SK-N-SH (cell line): ENCODE results near the gene CFTR. TPM values are rescaled to one million over a fixed set of nuclear protein-coding genes. Genes with fewer than 3 reads are reported as not detected.

Experiments used
- CTCF ChIA-PET: fragments of 300-600, 350-600 bp; formaldehyde crosslinking; extraction: SDS; loops from one replicate; lab custom pipeline; 2021; lab: Yijun Ruan, JAX
- POLR2A ChIA-PET: fragments of 350-600 bp; sonication (Branson Sonifier 250); formaldehyde crosslinking; extraction: SDS; loops from one replicate; lab custom pipeline; 2020; ENCODE audit warnings: antibody characterized with exemption, inconsistent platforms; lab: Yijun Ruan, JAX
- DNase-seq: peaks from one replicate; pipeline ENCODE4 v3.0.0; 2012
- H2AFZ ChIP-seq: fragments of 200-600 bp; sonication (generic); 2 replicates; pipeline ENCODE4 v1.8.1; 2016; ENCODE audit warnings: antibody characterized with exemption, mild to moderate bottlenecking, low read depth
- H3F3A ChIP-seq: fragments of 200-600 bp; sonication (generic); replicated peaks from 2 replicates; pipeline ENCODE3; 2016; ENCODE audit warnings: antibody characterized with exemption, mild to moderate bottlenecking; ENCODE audit not compliant: insufficient read depth
- H3K27ac ChIP-seq, 2 experiments: fragments of 200-500 bp in 1 of 2; fragments of 200-600 bp in 1 of 2; sonication (Bioruptor generic) in 1 of 2; sonication (generic), shearing (Covaris generic) in 1 of 2; 2 replicates each; pipeline versions ENCODE4 v1.5.1 to v1.6.1; 2014 to 2016; ENCODE audit warnings: low read depth in 2 of 2, inconsistent platforms in 1 of 2, low read length in 1 of 2, mild to moderate bottlenecking in 1 of 2, mixed read lengths in 1 of 2
- H3K27me3 ChIP-seq: fragments of 200-600 bp; sonication (generic), shearing (Covaris generic); 2 replicates; pipeline ENCODE4 v1.6.1; 2016; ENCODE audit warnings: mixed run types; ENCODE audit not compliant: insufficient read depth
- H3K36me3 ChIP-seq, 2 experiments: fragments of 200-500 bp in 1 of 2; fragments of 200-600 bp in 1 of 2; sonication (Bioruptor generic) in 1 of 2; sonication (generic) in 1 of 2; replicated peaks in 1 of 2; 2 replicates each; pipeline versions ENCODE3 to v1.5.1; 2014 to 2016; ENCODE audit warnings: low read length in 1 of 2, mild to moderate bottlenecking in 1 of 2; ENCODE audit not compliant: insufficient read depth in 2 of 2, control insufficient read depth in 1 of 2
- H3K4me1 ChIP-seq, 2 experiments: fragments of 200-500 bp in 1 of 2; fragments of 200-600 bp in 1 of 2; sonication (Bioruptor generic) in 1 of 2; sonication (generic), shearing (Covaris generic) in 1 of 2; 2 replicates each; pipeline versions ENCODE4 v1.5.1 to v1.6.1; 2014 to 2016; ENCODE audit warnings: low read depth in 1 of 2, low read length in 1 of 2, mixed run types in 1 of 2; ENCODE audit not compliant: insufficient read depth in 2 of 2, control insufficient read depth in 1 of 2
- H3K4me2 ChIP-seq: fragments of 200-600 bp; sonication (generic), shearing (Covaris generic); 2 replicates; pipeline ENCODE4 v1.6.1; 2017; ENCODE audit warnings: mixed run types
- H3K4me3 ChIP-seq, 2 experiments: fragments of 200-500 bp in 1 of 2; fragments of 200-600 bp in 1 of 2; sonication (Bioruptor generic) in 1 of 2; sonication (generic), shearing (Covaris generic) in 1 of 2; 2 replicates each; pipeline versions ENCODE4 v1.5.1 to v1.8.1; 2014 to 2016; ENCODE audit warnings: low read depth in 2 of 2, inconsistent platforms in 1 of 2, low read length in 1 of 2, mild to moderate bottlenecking in 1 of 2, mixed read lengths in 1 of 2, moderate library complexity in 1 of 2
- H3K79me2 ChIP-seq: fragments of 200-600 bp; sonication (generic); 2 replicates; pipeline ENCODE4 v1.8.1; 2017; ENCODE audit warnings: mild to moderate bottlenecking; ENCODE audit not compliant: insufficient read depth
- H3K9ac ChIP-seq: fragments of 200-600 bp; sonication (generic); 2 replicates; pipeline ENCODE4 v1.6.1; 2017; ENCODE audit warnings: mixed run types
- H3K9me2 ChIP-seq: fragments of 200-600 bp; sonication (generic); 2 replicates; pipeline ENCODE4 v1.6.1; 2017; ENCODE audit warnings: mixed run types
- H3K9me3 ChIP-seq: fragments of 200-600 bp; sonication (generic); 2 replicates; pipeline ENCODE4 v1.6.1; 2017; ENCODE audit warnings: mixed run types, mild to moderate bottlenecking, moderate library complexity
- H4K20me1 ChIP-seq: fragments of 200-600 bp; sonication (generic); 2 replicates; pipeline ENCODE4 v1.6.1; 2017; ENCODE audit warnings: mild to moderate bottlenecking, mixed run types; ENCODE audit not compliant: insufficient read depth
- EZH2phosphoT487 ChIP-seq: fragments of 200-600 bp; sonication (generic); IDR thresholded peaks from 2 replicates; pipeline ENCODE4 v1.6.1; 2017; ENCODE audit warnings: low read depth, mixed run types, mild to moderate bottlenecking, antibody characterized with exemption, moderate library complexity, borderline replicate concordance
- FOSL2 ChIP-seq: IDR thresholded peaks from 2 replicates; pipeline ENCODE4 v1.4.0; 2012; ENCODE audit warnings: low read depth, mild to moderate bottlenecking, moderate library complexity, borderline replicate concordance
- FOXJ3 ChIP-seq: sonication (generic); formaldehyde crosslinking; IDR thresholded peaks from 2 replicates; pipeline ENCODE4 v1.5.1; 2020; ENCODE audit warnings: mild to moderate bottlenecking, missing genetic modification reagents
- GABPA ChIP-seq: IDR thresholded peaks from 2 replicates; pipeline ENCODE4 v1.4.0; 2012; ENCODE audit warnings: low read depth, mild to moderate bottlenecking
- MEF2A ChIP-seq: IDR thresholded peaks from 2 replicates; pipeline ENCODE4 v1.4.0; 2012; ENCODE audit warnings: low read depth, borderline replicate concordance
- NFIC ChIP-seq: IDR thresholded peaks from 2 replicates; pipeline ENCODE4 v1.4.0; 2012; ENCODE audit warnings: borderline replicate concordance
- NRF1 ChIP-seq: IDR thresholded peaks from 2 replicates; pipeline ENCODE4 v1.6.1; 2012; ENCODE audit warnings: low read depth, mild to moderate bottlenecking, low read length
- POLR2AphosphoS5 ChIP-seq: IDR thresholded peaks from 2 replicates; pipeline ENCODE4 v1.6.1; 2012; ENCODE audit warnings: low read depth, low read length
- RAD21 ChIP-seq: IDR thresholded peaks from 2 replicates; pipeline ENCODE4 v1.6.1; 2012; ENCODE audit warnings: mild to moderate bottlenecking, low read length
- RFX5 ChIP-seq: IDR thresholded peaks from 2 replicates; pipeline ENCODE4 v1.6.1; 2012; ENCODE audit warnings: mild to moderate bottlenecking, improper control_type of control experiment, low read length
- SMC3 ChIP-seq: IDR thresholded peaks from 2 replicates; pipeline ENCODE4 v1.6.1; 2012; ENCODE audit warnings: low read depth, low read length, improper control_type of control experiment
- TAF1 ChIP-seq: IDR thresholded peaks from 2 replicates; pipeline ENCODE4 v1.6.1; 2012; ENCODE audit warnings: low read depth, mild to moderate bottlenecking, low read length, moderate library complexity, borderline replicate concordance
- TCF12 ChIP-seq: IDR thresholded peaks from 2 replicates; pipeline ENCODE4 v1.4.0; 2012
- TEAD4 ChIP-seq: IDR thresholded peaks from 2 replicates; pipeline ENCODE4 v1.4.0; 2012; ENCODE audit warnings: mild to moderate bottlenecking, borderline replicate concordance; ENCODE audit not compliant: insufficient read depth
- WGBS: methylation state at CpG from one replicate; pipeline ENCODE4 v1.1.6; 2017; ENCODE audit warnings: low lambda C conversion rate; 5-methylcytosine and 5-hydroxymethylcytosine counted together
- polyA plus RNA-seq, 3 experiments: library from polyadenylated mRNA; depleted of rRNA; stranded (reverse); fragments of >200 nt; gene quantifications; 2 replicates each; pipeline ENCODE4 v1.2.3, GENCODE V29; 2012
- TF ChIP-seq, protein P1 (sequence below): IDR thresholded peaks from 2 replicates; pipeline ENCODE4 v1.4.0; 2012; ENCODE audit warnings: low read depth, borderline replicate concordance
- TF ChIP-seq, protein P2 (sequence below): IDR thresholded peaks from 2 replicates; pipeline ENCODE4 v1.4.0; 2012; ENCODE audit warnings: low read depth, borderline replicate concordance
- TF ChIP-seq, protein P3 (sequence below): fragments of 150-350 bp; IDR thresholded peaks from 2 replicates; pipeline ENCODE4 v1.6.1; 2017; ENCODE audit warnings: antibody characterized with exemption, low read length, low read depth, borderline replicate concordance

Gene CFTR
- polyA plus RNA-seq, 1 of the 3 experiments (the other 2 are of a cell fraction) = not detected

DNA sequence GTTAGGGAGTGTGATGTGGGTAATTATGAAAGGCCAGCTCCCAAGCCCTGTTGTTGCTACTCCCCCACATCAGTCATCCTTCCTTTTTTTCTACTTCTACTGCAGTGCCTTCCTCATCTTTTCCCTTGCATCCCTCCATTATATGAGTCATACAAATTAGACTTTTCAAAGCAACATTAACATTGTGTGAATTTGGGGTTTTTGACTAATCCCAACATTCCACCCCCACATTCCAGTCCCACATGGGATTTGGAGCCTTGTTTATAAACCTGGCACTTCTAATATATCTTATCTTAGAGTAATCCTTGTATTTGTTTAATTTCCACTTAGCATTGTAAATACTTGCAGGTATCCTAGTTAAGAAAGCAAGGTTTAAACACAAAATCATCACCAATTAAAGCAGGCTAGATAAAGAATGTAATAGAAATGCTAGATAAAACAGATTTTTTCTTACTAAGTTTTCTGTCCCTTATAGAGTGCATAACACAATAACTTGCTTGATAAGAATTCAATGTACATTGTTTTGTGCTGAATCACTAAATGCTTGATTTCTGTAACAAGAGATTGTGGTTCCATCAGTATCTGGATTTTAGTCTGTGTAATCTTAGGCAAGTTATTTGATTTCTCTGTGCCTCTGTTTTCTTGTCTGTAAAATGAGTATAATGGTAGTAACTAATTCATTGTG is 165.8 kb downstream of the CFTR start:
- H3K79me2 ChIP-seq = no peaks in the 10 kb centered on the region
- no peaks in the 10 kb centered on the region for H3K9me3 ChIP-seq
- H3K9ac ChIP-seq = no peak overlapping the region
- no peaks in the 10 kb centered on the region for H3K36me3 ChIP-seq
- no peak overlapping the region for H3K27ac ChIP-seq
- ChIA-PET CTCF (interaction anchor here (1.4 kb wide), 1 partner anchor 70 kb away, joined by 5 read pairs; no protein-coding TSS in a partner anchor), POLR2A (no interaction called here)
- peaks cover 9% of the 10 kb centered on the region for H3F3A ChIP-seq
- DNase-seq = no peak
- no peak overlapping the region for H3K4me3 ChIP-seq
- H3K9me2 ChIP-seq = no peaks in the 10 kb centered on the region
- H3K4me2 ChIP-seq = no peak overlapping the region
- H3K27me3 ChIP-seq = no peaks in the 10 kb centered on the region
- H2AFZ ChIP-seq = no peak overlapping the region
- no peaks in the 10 kb centered on the region for H4K20me1 ChIP-seq
- TF ChIP-seq TCF12 (no peak), GABPA (no peak), EZH2phosphoT487 (no peak), MEF2A (no peak), NFIC (no peak), TAF1 (no peak), POLR2AphosphoS5 (no peak), NRF1 (no peak), FOXJ3 (CRISPR knock-in tag) (no peak), SMC3 (no peak)
- TF ChIP-seq, protein P1, sequence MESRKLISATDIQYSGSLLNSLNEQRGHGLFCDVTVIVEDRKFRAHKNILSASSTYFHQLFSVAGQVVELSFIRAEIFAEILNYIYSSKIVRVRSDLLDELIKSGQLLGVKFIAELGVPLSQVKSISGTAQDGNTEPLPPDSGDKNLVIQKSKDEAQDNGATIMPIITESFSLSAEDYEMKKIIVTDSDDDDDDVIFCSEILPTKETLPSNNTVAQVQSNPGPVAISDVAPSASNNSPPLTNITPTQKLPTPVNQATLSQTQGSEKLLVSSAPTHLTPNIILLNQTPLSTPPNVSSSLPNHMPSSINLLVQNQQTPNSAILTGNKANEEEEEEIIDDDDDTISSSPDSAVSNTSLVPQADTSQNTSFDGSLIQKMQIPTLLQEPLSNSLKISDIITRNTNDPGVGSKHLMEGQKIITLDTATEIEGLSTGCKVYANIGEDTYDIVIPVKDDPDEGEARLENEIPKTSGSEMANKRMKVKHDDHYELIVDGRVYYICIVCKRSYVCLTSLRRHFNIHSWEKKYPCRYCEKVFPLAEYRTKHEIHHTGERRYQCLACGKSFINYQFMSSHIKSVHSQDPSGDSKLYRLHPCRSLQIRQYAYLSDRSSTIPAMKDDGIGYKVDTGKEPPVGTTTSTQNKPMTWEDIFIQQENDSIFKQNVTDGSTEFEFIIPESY = no peak
- TF ChIP-seq, all 33 proteins: peak for 0
- H3K4me1 ChIP-seq = 0 out of 4 replicates have a peak, but pooled peaks cover 0 to 4% of the 10 kb centered on the region in 2 experiments

DNA sequence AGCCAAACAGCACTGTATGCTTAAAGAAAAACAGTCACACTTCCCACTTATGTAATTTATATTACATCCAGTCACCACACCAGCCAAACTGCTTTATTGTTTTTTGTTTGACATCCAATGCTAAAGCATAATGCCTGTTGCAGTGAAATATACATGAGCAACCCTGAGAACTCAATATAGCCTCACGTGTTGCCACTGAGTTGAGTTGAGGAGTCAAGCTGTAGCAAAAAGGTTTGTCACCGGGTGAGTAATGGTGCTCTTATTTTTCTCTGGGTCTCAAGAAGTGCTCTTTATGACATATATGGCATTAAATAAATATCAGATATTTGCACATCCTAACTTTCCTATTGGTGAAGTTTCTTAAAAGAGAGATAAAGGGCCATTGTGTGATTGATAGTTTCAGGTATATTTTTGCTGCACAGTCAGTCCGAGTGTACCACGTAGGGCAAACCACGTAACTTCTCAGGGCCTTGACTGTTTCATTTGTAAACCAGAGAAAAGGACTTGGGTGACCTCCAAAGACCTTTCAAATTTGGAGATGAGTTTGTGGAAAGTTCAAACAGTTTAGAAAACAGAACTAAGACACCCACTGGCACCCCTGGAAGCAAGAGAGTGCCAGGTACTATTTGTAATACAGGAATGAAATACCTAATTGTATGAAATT is 168.5 kb downstream of the CFTR start:
- H3K4me3 ChIP-seq = no peak overlapping the region
- no peaks in the 10 kb centered on the region for H3K79me2 ChIP-seq
- CTCF ChIA-PET = no interaction called here

More for the DNA sequence above, 168.5 kb downstream of the CFTR start:
- H4K20me1 ChIP-seq = no peaks in the 10 kb centered on the region
- H2AFZ ChIP-seq = peak overlapping the region; percentile 7; the same call in 1 of the 2 replicates
- WGBS = 13% methylated on average over 5 of the region's 5 CpGs
- no peak overlapping the region for H3K4me2 ChIP-seq
- H3K9me2 ChIP-seq = no peaks in the 10 kb centered on the region
- DNase-seq = no peak
- no peaks in the 10 kb centered on the region for H3K9me3 ChIP-seq
- no peak overlapping the region for H3K27ac ChIP-seq
- H3K4me1 ChIP-seq = 0 out of 4 replicates have a peak, but pooled peaks cover 0 to 4% of the 10 kb centered on the region in 2 experiments
- no peaks in the 10 kb centered on the region for H3K36me3 ChIP-seq
- H3F3A ChIP-seq = peaks cover 9% of the 10 kb centered on the region
- no peak overlapping the region for H3K9ac ChIP-seq
- no peaks in the 10 kb centered on the region for H3K27me3 ChIP-seq
- no peak for TF ChIP-seq RAD21
- TF ChIP-seq, protein P1 = no peak
- TF ChIP-seq RFX5 = no peak
- no peak for TF ChIP-seq TEAD4
- TF ChIP-seq, protein P2, sequence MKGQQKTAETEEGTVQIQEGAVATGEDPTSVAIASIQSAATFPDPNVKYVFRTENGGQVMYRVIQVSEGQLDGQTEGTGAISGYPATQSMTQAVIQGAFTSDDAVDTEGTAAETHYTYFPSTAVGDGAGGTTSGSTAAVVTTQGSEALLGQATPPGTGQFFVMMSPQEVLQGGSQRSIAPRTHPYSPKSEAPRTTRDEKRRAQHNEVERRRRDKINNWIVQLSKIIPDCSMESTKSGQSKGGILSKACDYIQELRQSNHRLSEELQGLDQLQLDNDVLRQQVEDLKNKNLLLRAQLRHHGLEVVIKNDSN = no peak
- TF ChIP-seq FOSL2 = no peak
- TF ChIP-seq, protein P3, sequence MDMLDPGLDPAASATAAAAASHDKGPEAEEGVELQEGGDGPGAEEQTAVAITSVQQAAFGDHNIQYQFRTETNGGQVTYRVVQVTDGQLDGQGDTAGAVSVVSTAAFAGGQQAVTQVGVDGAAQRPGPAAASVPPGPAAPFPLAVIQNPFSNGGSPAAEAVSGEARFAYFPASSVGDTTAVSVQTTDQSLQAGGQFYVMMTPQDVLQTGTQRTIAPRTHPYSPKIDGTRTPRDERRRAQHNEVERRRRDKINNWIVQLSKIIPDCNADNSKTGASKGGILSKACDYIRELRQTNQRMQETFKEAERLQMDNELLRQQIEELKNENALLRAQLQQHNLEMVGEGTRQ = no peak
- POLR2A ChIA-PET = no interaction called here
